GM23248 (cell line): Measurements from ENCODE around the gene ELFN1.

ENCODE experiments used
- EZH2 ChIP-seq: fragments of 200-600 bp; sonication (generic); IDR thresholded peaks from 2 replicates; pipeline ENCODE4 v1.6.1; 2018; ENCODE audit warnings: antibody characterized with exemption, mild to moderate bottlenecking; ENCODE audit not compliant: insufficient read depth, poor library complexity, severe bottlenecking
- EZH2phosphoT487 ChIP-seq: fragments of 200-600 bp; sonication (generic); IDR thresholded peaks from 2 replicates; pipeline ENCODE4 v1.6.1; 2018; ENCODE audit warnings: antibody characterized with exemption, moderate library complexity, mild to moderate bottlenecking, low read depth; ENCODE audit not compliant: insufficient read depth

GRCh38 chr7:1671594-1672451, 1.7 kb downstream of the ELFN1 start:
- TF ChIP-seq EZH2phosphoT487 (no peak), EZH2 (no peak)
